Smooth muscle cell (in vitro differentiated cells): ENCODE measurements around the gene LRRD1. TPM values are rescaled to one million over a fixed set of nuclear protein-coding genes. Genes with fewer than 3 reads are reported as not detected.

ENCODE experiments used
- DNase-seq: peaks from one replicate; lab custom pipeline; 2025; ENCODE audit not compliant: unreplicated experiment; lab: John Stamatoyannopoulos, UW
- H2AFZ ChIP-seq: fragments of 200-600 bp; sonication (generic); 2 replicates; pipeline ENCODE4 v1.6.0; 2016; ENCODE audit warnings: antibody characterized with exemption, low read depth, mild to moderate bottlenecking
- H3F3A ChIP-seq: fragments of 200-600 bp; sonication (generic); 2 replicates; pipeline ENCODE4 v1.6.0; 2017; ENCODE audit warnings: antibody characterized with exemption, low read depth
- H3K27ac ChIP-seq: fragments of 200-600 bp; sonication (generic); 2 replicates; pipeline ENCODE4 v1.5.1; 2016; ENCODE audit warnings: low read depth, mild to moderate bottlenecking
- H3K27me3 ChIP-seq: fragments of 200-600 bp; sonication (generic); 2 replicates; pipeline ENCODE4 v1.6.1; 2016; ENCODE audit warnings: low read depth, mild to moderate bottlenecking
- H3K36me3 ChIP-seq: fragments of 200-600 bp; sonication (generic); 2 replicates; pipeline ENCODE4 v1.5.1; 2016; ENCODE audit warnings: low read depth
- H3K4me1 ChIP-seq: fragments of 200-600 bp; sonication (generic); 2 replicates; pipeline ENCODE4 v1.5.1; 2016; ENCODE audit warnings: low read depth
- H3K4me2 ChIP-seq: fragments of 200-600 bp; sonication (generic); 2 replicates; pipeline ENCODE4 v1.6.0; 2016; ENCODE audit warnings: mild to moderate bottlenecking
- H3K4me3 ChIP-seq: fragments of 200-600 bp; sonication (generic); 2 replicates; pipeline ENCODE4 v1.5.1; 2016; ENCODE audit warnings: mild to moderate bottlenecking
- H3K79me2 ChIP-seq: fragments of 200-600 bp; sonication (generic); 2 replicates; pipeline ENCODE4 v1.6.0; 2016; ENCODE audit warnings: low read depth, mild to moderate bottlenecking
- H3K9ac ChIP-seq: fragments of 200-600 bp; sonication (generic); 2 replicates; pipeline ENCODE4 v1.6.0; 2016; ENCODE audit warnings: low read depth
- H3K9me3 ChIP-seq: fragments of 200-600 bp; sonication (generic); replicated peaks from 2 replicates; pipeline ENCODE4 v1.5.1; 2016; ENCODE audit warnings: low read depth
- H4K20me1 ChIP-seq: fragments of 200-600 bp; sonication (generic); 2 replicates; pipeline ENCODE4 v1.6.0; 2016; ENCODE audit warnings: low read depth
- WGBS: methylation state at CpG from one replicate; pipeline ENCODE4 v1.1.7; 2016; ENCODE audit warnings: low lambda C conversion rate; 5-methylcytosine and 5-hydroxymethylcytosine counted together
- polyA plus RNA-seq: library from polyadenylated mRNA; unstranded; fragments of >200 nt; fragmentation: Nextera tagmentation; extraction: Ambion mirVana; gene quantifications from 2 replicates; pipeline ENCODE4 v1.2.1, GENCODE V29; 2016
- total RNA-seq: library from RNA; depleted of rRNA; stranded (reverse); fragments of >200 nt; gene quantifications from 2 replicates; pipeline ENCODE4 v1.2.3, GENCODE V29; 2014
- TF ChIP-seq, protein P1 (sequence below): fragments of 200-600 bp; sonication (generic); IDR thresholded peaks from 2 replicates; pipeline ENCODE4 v1.5.1; 2017; ENCODE audit warnings: borderline replicate concordance, mild to moderate bottlenecking, antibody characterized with exemption; ENCODE audit not compliant: insufficient read depth, poor library complexity, severe bottlenecking

LRRD1 gene
- total and polyA plus RNA-seq, 2 experiments from 2014 or later: 0.09 TPM; not detected in 1

DNA sequence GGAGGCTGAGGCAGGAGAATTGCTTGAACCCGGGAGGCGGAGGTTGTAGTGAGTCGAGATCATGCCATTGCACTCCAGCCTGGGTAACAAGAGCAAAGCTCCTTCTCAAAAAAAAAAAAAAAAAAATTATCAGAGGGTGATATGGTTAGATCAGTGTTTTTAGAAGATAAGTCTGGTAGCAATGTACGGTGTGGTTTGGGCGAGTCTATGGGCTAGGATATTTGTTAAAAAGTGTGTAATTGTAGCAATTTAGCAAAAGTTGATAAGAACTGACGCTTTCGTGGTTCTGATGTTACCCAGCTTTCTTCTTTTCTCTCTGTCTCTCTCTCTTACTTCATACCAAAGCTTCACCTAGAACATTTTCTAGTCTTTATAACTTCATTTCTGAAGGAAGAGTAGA is 37.8 kb downstream of the LRRD1 start:
- Histone ChIP-seq H3K27me3 (no peaks in the 10 kb centered on the region), H3K9me3 (no peaks in the 10 kb centered on the region), H3F3A (peaks cover 10% of the 10 kb centered on the region), H3K36me3 (no peaks in the 10 kb centered on the region), H3K4me1 (no peaks in the 10 kb centered on the region), H4K20me1 (no peaks in the 10 kb centered on the region), H3K4me3 (no peak overlapping the region), H3K79me2 (no peaks in the 10 kb centered on the region), H2AFZ (no peak overlapping the region), H3K27ac (no peak overlapping the region), H3K9ac (no peak overlapping the region), H3K4me2 (no peak overlapping the region)
- DNase-seq: no peak
- WGBS: 95% methylated on average over 7 of the region's 7 CpGs
- TF ChIP-seq, protein P1, sequence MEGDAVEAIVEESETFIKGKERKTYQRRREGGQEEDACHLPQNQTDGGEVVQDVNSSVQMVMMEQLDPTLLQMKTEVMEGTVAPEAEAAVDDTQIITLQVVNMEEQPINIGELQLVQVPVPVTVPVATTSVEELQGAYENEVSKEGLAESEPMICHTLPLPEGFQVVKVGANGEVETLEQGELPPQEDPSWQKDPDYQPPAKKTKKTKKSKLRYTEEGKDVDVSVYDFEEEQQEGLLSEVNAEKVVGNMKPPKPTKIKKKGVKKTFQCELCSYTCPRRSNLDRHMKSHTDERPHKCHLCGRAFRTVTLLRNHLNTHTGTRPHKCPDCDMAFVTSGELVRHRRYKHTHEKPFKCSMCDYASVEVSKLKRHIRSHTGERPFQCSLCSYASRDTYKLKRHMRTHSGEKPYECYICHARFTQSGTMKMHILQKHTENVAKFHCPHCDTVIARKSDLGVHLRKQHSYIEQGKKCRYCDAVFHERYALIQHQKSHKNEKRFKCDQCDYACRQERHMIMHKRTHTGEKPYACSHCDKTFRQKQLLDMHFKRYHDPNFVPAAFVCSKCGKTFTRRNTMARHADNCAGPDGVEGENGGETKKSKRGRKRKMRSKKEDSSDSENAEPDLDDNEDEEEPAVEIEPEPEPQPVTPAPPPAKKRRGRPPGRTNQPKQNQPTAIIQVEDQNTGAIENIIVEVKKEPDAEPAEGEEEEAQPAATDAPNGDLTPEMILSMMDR: no peak

DNA sequence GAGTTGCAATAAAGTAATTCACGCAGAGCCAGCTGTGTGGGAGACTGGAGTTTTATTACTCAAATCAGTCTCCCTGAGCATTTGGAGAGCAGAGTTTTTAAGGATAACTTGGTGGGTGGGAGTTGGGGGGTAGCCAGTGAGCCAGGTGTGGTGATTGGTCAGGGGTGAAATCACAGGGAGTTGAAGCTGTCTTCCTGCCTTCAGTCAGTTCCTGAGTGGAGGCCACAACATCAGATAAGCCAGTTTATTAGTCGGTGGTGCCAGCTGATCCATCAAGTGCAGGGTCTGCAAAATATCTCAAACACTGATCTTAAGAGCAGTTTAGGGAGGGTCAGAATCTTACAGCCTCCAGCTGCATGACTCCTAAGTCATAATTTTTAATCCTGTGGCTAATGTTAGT is 41.4 kb downstream of the LRRD1 start:
- Histone ChIP-seq H3K4me2 (peak overlapping the region; percentile 45), H3F3A (peaks cover 18% of the 10 kb centered on the region), H3K9ac (no peak overlapping the region), H4K20me1 (peaks cover 12% of the 10 kb centered on the region), H3K79me2 (peaks cover 17% of the 10 kb centered on the region), H3K27me3 (no peaks in the 10 kb centered on the region), H3K27ac (peak overlapping the region; percentile 42), H3K9me3 (no peaks in the 10 kb centered on the region), H3K36me3 (no peaks in the 10 kb centered on the region), H3K4me1 (peaks cover 3% of the 10 kb centered on the region), H3K4me3 (no peak overlapping the region), H2AFZ (peak overlapping the region; percentile 36)
- 5% methylated on average over 2 of the region's 2 CpGs for WGBS
- DNase-seq: peak; percentile 1
- TF ChIP-seq, protein P1: no peak

DNA sequence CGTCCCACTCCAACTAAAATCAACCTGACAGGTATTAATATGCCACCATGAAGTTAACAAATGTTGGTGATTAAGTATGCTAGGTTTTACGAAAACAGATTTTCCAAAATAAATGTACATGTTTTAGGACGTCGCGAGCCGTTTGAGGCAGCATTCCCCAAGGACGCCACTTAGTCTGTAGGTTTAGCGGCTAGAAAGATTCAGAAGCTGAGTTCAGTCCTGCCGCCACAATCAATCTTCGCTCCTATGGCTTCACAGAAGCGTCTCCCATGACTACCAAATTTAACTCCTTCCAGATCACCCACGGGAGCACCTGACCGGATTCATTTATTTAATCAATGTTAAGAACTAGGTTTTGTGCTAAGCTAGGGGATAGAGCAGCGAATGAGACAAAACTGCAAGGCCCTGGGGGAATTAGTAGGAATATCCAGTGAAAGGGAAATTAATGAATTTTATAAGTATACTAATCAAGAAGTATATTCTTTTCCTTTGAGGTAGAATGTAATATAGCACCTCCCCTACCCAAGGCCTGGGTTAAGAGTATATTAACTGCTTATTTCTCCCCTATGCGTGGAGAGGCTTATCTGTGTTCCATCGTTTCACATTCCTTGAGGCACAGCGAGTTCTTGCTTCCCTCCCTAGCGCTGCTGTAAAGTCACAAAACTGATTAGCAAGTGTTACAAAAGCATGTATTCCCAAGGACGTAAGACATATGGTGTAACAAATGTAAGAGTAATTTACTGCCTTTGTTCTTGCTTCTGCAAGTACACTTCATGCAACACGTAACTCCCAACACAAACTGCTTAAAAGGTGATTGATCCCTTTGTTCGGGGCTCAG is 43.7 kb downstream of the LRRD1 start:
- peak overlapping the region; percentile 99 for H3K9ac ChIP-seq
- H3K4me3 ChIP-seq: peak overlapping the region; percentile 89
- H3K27ac ChIP-seq: peak overlapping the region; percentile 99
- no peaks in the 10 kb centered on the region for H3K9me3 ChIP-seq
- H3K79me2 ChIP-seq: peaks cover 40% of the 10 kb centered on the region
- H3K36me3 ChIP-seq: peaks cover 5% of the 10 kb centered on the region
- H3F3A ChIP-seq: peaks cover 18% of the 10 kb centered on the region
- peaks cover 35% of the 10 kb centered on the region for H4K20me1 ChIP-seq
- H2AFZ ChIP-seq: peak overlapping the region; percentile 98
- H3K4me1 ChIP-seq: peaks cover 18% of the 10 kb centered on the region
- 6% methylated on average over 21 of the region's 21 CpGs for WGBS
- no peaks in the 10 kb centered on the region for H3K27me3 ChIP-seq
- TF ChIP-seq, protein P1: no peak
- no peak for DNase-seq
- H3K4me2 ChIP-seq: peak overlapping the region; percentile 96
